GM21825 (cell line): ENCODE results near the gene GTPBP10.
A peak's percentile ranks its signal among the peaks of the same experiment; 100 is the strongest.
"Not testable (repeated sequence)": the region's sequence is repeated elsewhere in the genome, so short reads cannot be mapped to it uniquely, and the experiment has no call there.

Experiments used
- ATAC-seq: cut with Tn5 transposase; IDR thresholded peaks from one replicate; pipeline ENCODE4 v1.9.1; 2021; ENCODE audit warnings: mild to moderate bottlenecking, moderate library complexity; ENCODE audit not compliant: unreplicated experiment

The GTPBP10 gene, protein sequence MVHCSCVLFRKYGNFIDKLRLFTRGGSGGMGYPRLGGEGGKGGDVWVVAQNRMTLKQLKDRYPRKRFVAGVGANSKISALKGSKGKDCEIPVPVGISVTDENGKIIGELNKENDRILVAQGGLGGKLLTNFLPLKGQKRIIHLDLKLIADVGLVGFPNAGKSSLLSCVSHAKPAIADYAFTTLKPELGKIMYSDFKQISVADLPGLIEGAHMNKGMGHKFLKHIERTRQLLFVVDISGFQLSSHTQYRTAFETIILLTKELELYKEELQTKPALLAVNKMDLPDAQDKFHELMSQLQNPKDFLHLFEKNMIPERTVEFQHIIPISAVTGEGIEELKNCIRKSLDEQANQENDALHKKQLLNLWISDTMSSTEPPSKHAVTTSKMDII

GRCh38 chr7:90346336-90347125, at the start of gene GTPBP10:
Gene GTPBP10 (plus strand): TSS chr7:90346716. CDS start chr7:90346742, 26 bp downstream.
- ATAC-seq = peak; percentile 98

DNA sequence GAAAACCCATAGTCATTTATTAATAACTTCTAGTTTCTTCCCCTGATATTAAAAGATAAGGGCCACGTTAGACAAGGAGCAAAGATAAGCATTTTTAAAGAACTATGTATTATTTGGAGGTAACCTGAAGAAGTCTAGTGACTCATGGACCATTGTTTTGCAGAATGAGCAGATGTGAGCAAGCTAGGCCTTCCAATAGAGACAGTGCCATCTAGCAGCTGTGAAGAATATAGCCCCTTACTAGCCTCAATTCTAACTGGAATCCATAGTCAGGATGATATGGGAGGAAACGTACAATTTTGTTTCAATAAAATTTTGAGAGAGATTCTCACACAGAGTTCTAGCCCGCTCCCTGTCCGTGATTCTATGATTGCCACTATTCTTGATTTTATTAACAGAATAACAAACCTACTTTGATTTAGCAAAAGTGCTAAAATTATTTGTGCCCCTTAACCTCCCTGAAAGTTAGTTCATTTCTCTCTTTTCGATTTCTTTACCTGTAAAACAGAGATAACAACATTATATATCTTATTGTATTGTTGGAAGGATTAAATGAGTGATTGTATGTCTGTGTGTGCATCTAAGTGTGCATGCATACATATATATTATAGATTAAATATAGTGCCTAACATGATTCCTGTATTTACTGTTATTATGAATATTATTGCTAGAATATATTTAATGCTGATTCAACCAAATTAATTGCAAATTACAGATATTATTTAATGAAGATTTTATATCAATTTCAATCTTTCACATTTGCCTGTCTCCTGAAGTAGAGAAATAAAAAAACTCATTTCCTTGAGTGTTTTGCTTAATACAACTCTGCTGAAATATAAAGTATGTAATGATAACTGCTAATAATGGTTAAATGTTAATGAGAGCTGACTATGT, 48.1 kb upstream of the GTPBP10 start:
- ATAC-seq = no peak

DNA sequence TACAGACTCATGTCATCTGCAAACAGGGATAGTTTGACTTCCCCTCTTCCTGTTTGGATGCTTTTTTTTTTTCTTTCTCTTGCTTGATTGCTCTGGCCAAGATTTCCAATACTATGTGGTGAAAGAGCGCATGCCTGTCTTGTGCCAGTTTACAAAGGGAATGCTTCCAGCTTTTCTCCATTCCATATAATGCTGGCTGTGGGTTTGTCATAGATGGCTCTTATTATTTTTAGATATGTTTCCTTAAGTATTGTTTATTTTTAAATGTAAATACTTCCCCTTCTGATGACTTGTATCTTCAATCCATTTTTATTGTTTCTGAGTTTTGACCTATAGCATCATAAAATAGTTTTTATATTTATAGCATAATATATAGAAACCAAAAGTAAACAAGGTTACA, 43.3 kb upstream of the GTPBP10 start:
- no peak for ATAC-seq

- ATAC-seq = no peak
These were observed 36.6 kb upstream of the GTPBP10 start for GRCh38 chr7:90309872-90310271.

GRCh38 chr7:90311175-90311574, 35.3 kb upstream of the GTPBP10 start:
- no peak for ATAC-seq

DNA sequence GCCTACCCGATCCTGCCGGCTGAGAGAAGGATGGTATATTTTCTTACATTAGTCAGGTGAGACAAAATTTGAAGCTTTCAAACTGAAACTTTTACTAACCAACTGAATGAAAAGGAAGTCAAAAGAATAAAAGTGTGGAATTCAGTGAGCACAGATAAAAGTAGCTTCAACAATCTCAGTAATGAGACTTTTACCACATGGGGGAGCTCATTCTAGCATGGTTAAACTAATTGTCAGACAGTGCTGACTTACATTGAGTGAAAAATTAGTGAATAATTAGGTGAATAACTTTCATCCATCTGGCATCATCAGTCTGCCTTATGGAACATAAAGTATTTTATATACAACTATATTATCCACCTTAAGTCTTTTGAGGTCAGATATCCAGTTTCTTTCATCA, 33.8 kb upstream of the GTPBP10 start:
- ATAC-seq = no peak

GRCh38 chr7:90313907-90314306, 32.6 kb upstream of the GTPBP10 start:
- no peak for ATAC-seq

DNA sequence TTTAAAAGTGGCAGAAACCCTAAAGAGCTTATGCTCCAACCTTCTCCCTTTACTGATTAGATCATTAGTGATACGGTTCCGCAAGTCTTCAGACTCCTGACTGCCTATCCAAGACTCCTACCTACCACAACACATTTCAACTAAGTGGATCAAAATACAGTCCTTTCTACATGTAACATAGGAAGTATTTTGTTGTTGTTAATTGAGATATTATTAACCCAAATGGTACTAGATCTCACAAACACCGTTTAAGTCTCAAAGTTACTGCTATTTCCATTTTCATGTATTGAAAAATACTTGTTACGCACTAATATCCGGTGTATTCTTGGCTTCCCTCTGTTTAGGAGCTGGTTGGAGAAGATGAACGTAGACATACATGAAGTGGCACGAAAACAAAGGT, 26.5 kb upstream of the GTPBP10 start:
- ATAC-seq = no peak

DNA sequence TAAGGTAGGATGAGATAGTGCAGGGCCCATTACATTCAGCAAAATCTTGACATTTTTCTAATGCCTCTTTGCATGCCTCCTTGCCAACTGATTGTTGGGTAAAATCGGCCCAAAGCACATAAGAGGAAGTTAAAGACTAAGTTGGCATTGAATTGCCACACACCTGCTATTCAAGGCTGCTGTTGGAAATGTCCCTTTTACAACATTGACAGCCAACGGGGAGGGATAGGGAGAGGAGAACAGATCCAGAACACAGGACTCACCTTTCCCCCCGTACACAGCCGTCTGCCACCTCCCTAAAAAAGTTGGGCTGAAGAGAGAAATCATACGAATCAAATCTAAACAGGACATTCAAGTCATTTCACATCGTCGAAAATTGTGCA, 26.1 kb upstream of the GTPBP10 start:
- no peak for ATAC-seq

GRCh38 chr7:90320801-90321494, 25.6 kb upstream of the GTPBP10 start, which contains the start of gene FAM237B:
Gene FAM237B (minus strand): TSS chr7:90321304. CDS start chr7:90319748, 1,556 bp downstream.
- no peak for ATAC-seq

GRCh38 chr7:90322837-90323236, 23.7 kb upstream of the GTPBP10 start:
- no peak for ATAC-seq

DNA sequence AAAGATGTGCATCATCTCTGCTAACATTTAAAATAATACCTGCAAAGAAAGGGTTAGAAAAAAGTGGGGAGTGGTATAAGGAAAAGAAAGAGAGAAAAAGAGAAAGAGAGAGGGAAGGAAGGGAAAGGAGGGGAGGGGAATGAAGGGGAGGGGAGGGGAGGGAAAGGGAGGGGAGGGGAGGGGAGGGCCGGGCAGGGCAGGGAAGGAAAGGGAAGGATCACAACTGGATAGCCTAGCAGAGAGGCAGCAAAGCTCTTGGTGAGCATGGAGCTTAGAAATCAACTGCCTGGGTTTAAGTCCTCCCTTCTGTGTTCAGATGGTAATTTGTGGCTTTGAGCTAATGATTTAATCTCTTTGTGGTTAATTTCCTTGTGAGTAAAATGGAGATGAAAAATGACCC, 20.0 kb upstream of the GTPBP10 start:
- no peak for ATAC-seq

DNA sequence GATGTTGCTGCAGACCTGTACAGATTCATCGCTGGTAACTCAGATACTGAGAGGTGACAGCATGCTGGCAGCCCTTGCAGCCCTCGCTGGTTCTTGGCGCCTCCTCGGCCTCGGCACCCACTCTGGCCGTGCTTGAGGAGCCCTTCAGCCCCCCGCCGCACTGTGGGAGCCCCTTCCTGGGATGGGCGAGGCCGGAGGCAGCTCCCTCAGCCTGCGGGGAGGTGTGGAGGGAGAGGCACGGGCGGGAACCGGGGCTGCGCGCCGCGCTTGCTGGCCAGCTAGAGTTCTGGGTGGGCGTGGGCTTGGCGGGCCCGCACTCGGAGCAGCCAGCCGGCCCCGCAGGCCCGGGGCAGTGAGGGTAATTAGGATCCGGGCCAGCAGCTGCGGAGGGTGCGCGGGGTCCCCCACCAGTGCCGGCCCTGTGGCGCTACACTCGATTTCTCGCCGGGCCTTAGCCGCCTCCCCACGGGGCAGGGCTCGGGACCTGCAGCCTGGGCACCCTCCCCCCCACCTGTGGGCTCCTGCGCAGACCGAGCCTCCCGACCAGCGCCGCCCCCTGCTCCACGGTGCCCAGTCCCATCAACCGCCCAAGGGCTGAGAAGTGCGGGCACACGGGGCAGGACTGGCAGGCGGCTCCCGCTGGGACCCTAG, 12.2 kb upstream of the GTPBP10 start:
- no peak for ATAC-seq

- not testable (repeated sequence) for ATAC-seq
These were observed 11.6 kb upstream of the GTPBP10 start for GRCh38 chr7:90334926-90335325.

DNA sequence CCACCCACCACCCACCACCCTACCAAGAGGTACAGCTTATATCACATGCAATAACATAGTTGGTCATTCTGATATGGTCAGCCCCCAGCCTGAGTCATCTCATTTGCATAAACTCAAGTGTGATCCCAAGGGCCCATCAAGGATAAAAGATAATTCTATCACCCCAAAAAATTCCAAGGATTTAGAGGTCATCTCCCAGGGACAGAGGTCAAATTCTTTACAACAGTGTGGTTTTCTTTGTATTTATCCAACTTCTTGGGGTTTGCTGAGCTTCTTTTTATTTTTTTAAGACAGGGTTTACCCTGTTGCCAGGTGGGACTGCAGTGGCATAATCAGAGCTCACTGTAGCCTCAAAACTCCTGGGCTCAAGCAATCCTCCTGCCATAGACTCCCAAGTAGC, 9.4 kb upstream of the GTPBP10 start:
- no peak for ATAC-seq

GRCh38 chr7:90345016-90345415, 1.5 kb upstream of the GTPBP10 start:
- ATAC-seq = no peak

GRCh38 chr7:90345595-90346335, 751 bp upstream of the GTPBP10 start:
- ATAC-seq = peak; percentile 9

DNA sequence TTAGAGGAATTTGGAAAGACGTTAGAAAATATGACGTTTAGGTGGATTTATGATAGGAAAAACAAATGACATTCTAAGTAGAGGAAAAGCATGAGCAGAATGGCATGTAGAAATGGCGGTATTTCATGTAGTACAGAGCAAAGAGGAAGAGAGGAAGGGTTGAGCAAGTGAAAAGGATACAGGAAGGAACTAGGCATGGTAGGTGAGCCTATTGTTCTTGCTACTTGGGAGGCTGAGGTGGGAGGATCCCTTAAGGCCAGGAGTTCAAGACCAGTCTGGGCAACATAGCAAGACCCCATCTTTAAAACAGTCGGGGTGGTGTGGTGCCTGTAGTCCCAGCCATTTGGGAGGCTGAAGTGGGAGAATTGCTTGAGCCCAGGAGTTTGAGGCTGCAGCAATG, 1.2 kb downstream of the GTPBP10 start:
- ATAC-seq = no peak

GRCh38 chr7:90349305-90349704, 2.8 kb downstream of the GTPBP10 start:
- no peak for ATAC-seq
